NCI-H748 treated with DMSO at 0.1 percent for 48 hours (cell line): ENCODE measurements around the gene RASAL1.

Experiments used
- DNase-seq: peaks from one replicate; lab custom pipeline; 2025; lab: John Stamatoyannopoulos, UW

RASAL1 gene

GRCh38 chr12:113162102-113163029 lies 26.8 kb upstream of the RASAL1 start:
- no peak for DNase-seq

GRCh38 chr12:113161415-113162016 lies 26.0 kb upstream of the RASAL1 start:
- no peak for DNase-seq

GRCh38 chr12:113159937-113160336 lies 24.4 kb upstream of the RASAL1 start:
- DNase-seq, result no peak

- DNase-seq, result no peak
Observed at GRCh38 chr12:113158439-113159203, 23.1 kb upstream of the RASAL1 start.

- no peak for DNase-seq
Observed at GRCh38 chr12:113157218-113157859, 21.8 kb upstream of the RASAL1 start.

- DNase-seq, result no peak
Observed at GRCh38 chr12:113155646-113156045, 20.1 kb upstream of the RASAL1 start.

- DNase-seq, result no peak
Observed at GRCh38 chr12:113155060-113155459, 19.5 kb upstream of the RASAL1 start.

- DNase-seq, result no peak
Observed at GRCh38 chr12:113154351-113154973, 18.9 kb upstream of the RASAL1 start.

- DNase-seq, result peak; percentile 59
Observed at GRCh38 chr12:113152835-113153814, 17.6 kb upstream of the RASAL1 start.

GRCh38 chr12:113152196-113152834 lies 16.8 kb upstream of the RASAL1 start:
- DNase-seq, result no peak

- DNase-seq, result no peak
Observed at GRCh38 chr12:113151655-113152054, 16.1 kb upstream of the RASAL1 start.

- peak; percentile 55 for DNase-seq
Observed at GRCh38 chr12:113149361-113150150, 14.0 kb upstream of the RASAL1 start, which contains the start of gene CFAP73. TSS of gene CFAP73 (plus strand) at chr12:113149724. CDS start at chr12:113149858, 134 bp downstream.

GRCh38 chr12:113146999-113147398 lies 11.4 kb upstream of the RASAL1 start:
- DNase-seq, result no peak

- DNase-seq, result no peak
Observed at GRCh38 chr12:113145720-113146551, 10.4 kb upstream of the RASAL1 start.

- no peak for DNase-seq
Observed at GRCh38 chr12:113144806-113145205, 9.2 kb upstream of the RASAL1 start.

GRCh38 chr12:113143959-113144358 lies 8.4 kb upstream of the RASAL1 start:
- no peak for DNase-seq

- no peak for DNase-seq
Observed at GRCh38 chr12:113142886-113143332, 7.3 kb upstream of the RASAL1 start.
